Activated naive CD8-positive, alpha-beta T cell (primary cell): ENCODE measurements around the gene CSNK2A2.

Experiments used
- H3K27ac Mint-ChIP-seq: one replicate; pipeline ENCODE4 v1.8.0; 2021; ENCODE audit warnings: mixed read lengths
- H3K27me3 Mint-ChIP-seq: one replicate; pipeline ENCODE4 v1.8.0; 2021; ENCODE audit warnings: mixed read lengths
- H3K36me3 Mint-ChIP-seq: one replicate; pipeline ENCODE4 v1.8.0; 2021; ENCODE audit warnings: mixed read lengths
- H3K4me1 Mint-ChIP-seq: one replicate; pipeline ENCODE4 v1.8.0; 2021; ENCODE audit warnings: low read depth, mixed read lengths
- H3K4me3 Mint-ChIP-seq: one replicate; pipeline ENCODE4 v1.8.0; 2021; ENCODE audit warnings: mild to moderate bottlenecking, mixed read lengths
- H3K9me3 Mint-ChIP-seq: one replicate; pipeline ENCODE4 v1.8.0; 2021; ENCODE audit warnings: low read depth, mixed read lengths

CSNK2A2 gene

DNA sequence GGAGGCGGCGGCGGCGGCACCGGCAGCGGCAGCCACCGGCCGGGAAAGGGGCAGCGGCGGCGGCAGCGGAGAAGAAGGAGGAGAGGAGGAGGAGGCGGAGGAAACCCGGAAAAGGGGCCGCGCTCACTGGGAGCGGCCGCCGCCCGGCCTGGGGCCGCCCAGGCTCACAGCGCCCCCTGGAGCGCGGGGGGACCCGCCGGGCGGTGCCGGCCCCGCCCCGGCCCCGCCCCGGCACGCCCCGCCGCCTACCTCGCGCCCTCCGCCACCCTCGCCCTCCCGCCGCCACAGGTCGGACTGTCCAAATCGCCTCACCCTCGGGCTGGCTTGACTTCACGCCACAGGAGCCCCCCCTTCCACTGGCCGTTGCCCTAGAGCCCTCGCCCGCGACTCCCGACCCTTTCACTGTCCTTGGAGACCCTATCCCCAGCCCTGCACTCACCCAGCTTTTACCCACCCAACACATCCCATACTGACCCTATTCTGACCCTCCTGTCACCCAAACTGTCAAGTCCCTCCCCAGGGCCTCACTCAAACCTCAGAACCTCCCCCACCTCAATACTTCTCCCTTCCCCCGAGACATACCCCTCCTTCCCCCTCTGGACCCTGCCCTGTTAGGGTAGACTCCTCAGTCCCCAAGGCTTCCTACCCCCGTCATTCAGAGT, at the start of gene CSNK2A2:
TSS of gene CSNK2A2 (minus strand) at position 85 of the 662 bp plus-strand sequence. CDS start 370 bp downstream, outside the sequence.
- peaks cover 45% of the 10 kb centered on the region for H3K4me1 Mint-ChIP-seq
- peaks cover 9% of the 10 kb centered on the region for H3K36me3 Mint-ChIP-seq
- H3K4me3 Mint-ChIP-seq = peak within 1 kb of the TSS; percentile 94

DNA sequence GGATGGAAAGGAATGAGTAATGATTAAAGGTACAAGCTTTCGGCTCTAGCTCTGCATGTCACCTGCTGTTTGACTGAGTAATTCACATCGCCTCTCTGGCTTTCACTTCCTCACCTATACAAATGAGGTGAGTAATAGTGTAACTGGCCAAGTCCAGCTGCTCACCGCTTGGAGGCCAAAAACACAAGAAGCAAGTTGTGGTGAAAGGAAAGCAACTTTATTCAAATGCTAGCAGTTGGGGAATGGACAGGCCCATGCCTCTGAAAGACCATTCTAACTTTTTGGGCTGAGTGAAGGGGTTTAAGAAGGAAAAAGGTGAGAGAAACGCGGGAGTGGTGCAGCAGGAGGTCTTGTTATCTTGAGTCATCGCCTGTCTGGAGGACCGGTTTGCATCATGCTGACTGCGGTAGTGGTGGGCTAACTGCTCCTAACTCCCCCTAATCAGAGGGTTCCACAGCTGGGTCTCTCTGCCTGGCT, 45.7 kb upstream of the CSNK2A2 start:
- Mint-ChIP-seq H3K4me1 (no peaks in the 10 kb centered on the region), H3K27me3 (peaks cover 22% of the 10 kb centered on the region), H3K4me3 (no peak overlapping the region)

More for the DNA sequence above, at the start of gene CSNK2A2:
- Mint-ChIP-seq H3K27me3 (peaks cover 8% of the 10 kb centered on the region), H3K9me3 (no peaks in the 10 kb centered on the region), H3K27ac (peak within 1 kb of the TSS; percentile 88)

DNA sequence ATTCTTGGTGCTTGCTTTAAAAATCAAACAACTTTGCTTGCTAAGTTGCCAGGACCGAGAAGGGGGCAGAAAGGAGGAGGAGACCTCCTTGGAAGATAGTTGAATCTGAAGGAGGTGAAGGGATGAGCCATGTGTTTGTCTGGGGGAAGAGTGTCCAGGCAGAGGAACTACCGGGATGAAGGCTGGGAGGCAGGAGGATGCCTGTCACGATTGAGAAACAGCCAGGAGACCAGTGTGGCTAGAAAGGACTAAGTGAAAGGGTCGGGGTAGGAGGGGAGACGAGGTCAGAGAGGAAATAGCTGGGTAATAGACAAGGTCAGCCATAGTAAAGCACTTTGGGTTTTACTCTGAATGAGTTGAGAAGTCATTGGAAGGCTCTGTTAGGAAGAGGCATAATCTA, 38.9 kb upstream of the CSNK2A2 start:
- Mint-ChIP-seq H3K27ac (no peak overlapping the region), H3K27me3 (peaks cover 17% of the 10 kb centered on the region), H3K9me3 (no peaks in the 10 kb centered on the region), H3K4me3 (peak overlapping the region; percentile 89), H3K36me3 (no peaks in the 10 kb centered on the region), H3K4me1 (peaks cover 12% of the 10 kb centered on the region)

More for the DNA sequence above, 45.7 kb upstream of the CSNK2A2 start:
- H3K27ac Mint-ChIP-seq = no peak overlapping the region
- H3K36me3 Mint-ChIP-seq = no peaks in the 10 kb centered on the region
- H3K9me3 Mint-ChIP-seq = no peaks in the 10 kb centered on the region

- Mint-ChIP-seq H3K4me1 (peaks cover 12% of the 10 kb centered on the region), H3K27me3 (peaks cover 14% of the 10 kb centered on the region), H3K36me3 (no peaks in the 10 kb centered on the region), H3K27ac (no peak overlapping the region), H3K4me3 (peak overlapping the region; percentile 89), H3K9me3 (no peaks in the 10 kb centered on the region)
Measured at GRCh38 chr16:58236231-58236690, 38.4 kb upstream of the CSNK2A2 start.

DNA sequence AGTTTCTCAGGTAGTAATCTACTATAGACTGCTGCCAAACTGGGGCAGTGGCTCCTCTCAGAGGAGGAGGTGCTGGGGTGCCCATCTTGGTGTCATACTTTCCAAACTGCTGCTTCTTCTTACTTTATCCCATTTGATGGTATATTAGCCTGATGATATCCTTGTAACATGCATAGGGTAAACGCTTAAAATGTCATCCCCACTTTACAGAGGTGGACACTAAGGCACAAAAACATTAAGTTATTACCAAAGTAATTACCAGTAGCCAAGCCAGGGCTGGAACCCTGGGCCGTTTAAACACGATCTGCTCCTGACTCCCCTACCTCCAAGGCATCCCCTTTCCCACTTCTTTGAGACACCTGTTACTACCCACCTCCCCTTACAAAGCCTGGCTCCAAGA, 37.8 kb upstream of the CSNK2A2 start:
- Mint-ChIP-seq H3K4me1 (peaks cover 12% of the 10 kb centered on the region), H3K9me3 (no peaks in the 10 kb centered on the region), H3K27me3 (peaks cover 14% of the 10 kb centered on the region), H3K36me3 (no peaks in the 10 kb centered on the region), H3K4me3 (peak overlapping the region; percentile 89), H3K27ac (no peak overlapping the region)

- Mint-ChIP-seq H3K4me3 (no peak overlapping the region), H3K9me3 (no peaks in the 10 kb centered on the region), H3K27ac (no peak overlapping the region), H3K4me1 (peaks cover 12% of the 10 kb centered on the region), H3K36me3 (no peaks in the 10 kb centered on the region), H3K27me3 (peaks cover 11% of the 10 kb centered on the region)
Measured at GRCh38 chr16:58234831-58235595, 37.1 kb upstream of the CSNK2A2 start.

GRCh38 chr16:58230259-58230658, 32.4 kb upstream of the CSNK2A2 start:
- no peak overlapping the region for H3K4me3 Mint-ChIP-seq
- no peak overlapping the region for H3K27ac Mint-ChIP-seq
- H3K4me1 Mint-ChIP-seq = no peaks in the 10 kb centered on the region
- H3K27me3 Mint-ChIP-seq = no peaks in the 10 kb centered on the region
- H3K9me3 Mint-ChIP-seq = no peaks in the 10 kb centered on the region
- H3K36me3 Mint-ChIP-seq = no peaks in the 10 kb centered on the region

DNA sequence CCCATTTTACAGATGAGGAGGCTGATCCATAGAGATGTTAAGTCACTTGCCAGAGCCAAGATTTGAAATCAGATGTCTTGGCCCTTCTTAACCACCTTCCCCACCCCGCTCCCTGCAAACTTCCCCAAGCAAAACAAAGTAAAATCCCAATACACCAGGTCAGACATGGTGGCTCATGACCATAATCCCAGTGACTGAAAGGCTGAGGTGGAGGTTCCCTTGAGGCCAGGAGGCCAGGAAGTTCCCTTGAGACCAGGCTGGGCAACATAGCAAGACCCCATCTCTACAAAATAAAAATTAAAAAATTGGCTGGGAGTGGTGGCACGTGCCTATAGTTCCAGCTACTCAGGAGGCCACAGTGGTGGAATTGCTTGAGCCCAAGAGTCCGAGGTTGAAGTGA, 28.9 kb upstream of the CSNK2A2 start:
- no peak overlapping the region for H3K27ac Mint-ChIP-seq
- no peaks in the 10 kb centered on the region for H3K36me3 Mint-ChIP-seq
- no peaks in the 10 kb centered on the region for H3K9me3 Mint-ChIP-seq
- H3K4me3 Mint-ChIP-seq = no peak overlapping the region
- H3K4me1 Mint-ChIP-seq = no peaks in the 10 kb centered on the region
- H3K27me3 Mint-ChIP-seq = peaks cover 2% of the 10 kb centered on the region

DNA sequence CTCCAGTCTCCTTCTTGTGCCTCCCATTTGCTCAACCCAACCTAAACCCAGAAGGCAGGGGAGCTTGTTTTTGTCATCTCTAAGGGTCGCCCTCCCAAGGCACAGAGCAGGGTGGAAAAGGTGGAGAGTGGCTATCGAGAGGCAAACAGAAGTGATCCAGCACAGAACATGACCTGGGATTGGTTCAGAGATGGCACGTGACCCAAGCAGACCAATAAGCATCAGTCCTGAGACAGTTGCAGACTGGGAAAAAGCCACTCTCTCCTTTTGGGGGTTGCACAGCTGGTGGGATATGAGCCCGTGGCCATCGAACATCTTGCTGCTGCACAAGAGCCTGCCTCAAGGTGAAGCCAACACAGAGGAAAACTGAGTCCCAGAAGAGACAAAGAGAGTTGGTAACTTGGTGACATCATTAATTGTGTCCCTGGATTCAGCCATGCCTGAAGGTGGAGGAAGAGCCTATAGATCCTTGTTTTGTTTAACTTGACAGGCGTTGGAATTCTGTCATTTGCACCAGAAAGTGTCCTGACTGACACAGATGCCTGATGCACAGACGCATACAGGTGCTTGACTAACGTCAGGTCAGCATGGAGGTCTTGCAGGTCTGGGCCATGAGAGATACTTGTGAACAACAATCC, 28.2 kb upstream of the CSNK2A2 start:
- no peaks in the 10 kb centered on the region for H3K4me1 Mint-ChIP-seq
- peaks cover 2% of the 10 kb centered on the region for H3K27me3 Mint-ChIP-seq
- no peak overlapping the region for H3K4me3 Mint-ChIP-seq
- H3K36me3 Mint-ChIP-seq = no peaks in the 10 kb centered on the region
- H3K27ac Mint-ChIP-seq = no peak overlapping the region
- H3K9me3 Mint-ChIP-seq = no peaks in the 10 kb centered on the region

GRCh38 chr16:58222532-58223316, 24.8 kb upstream of the CSNK2A2 start:
- Mint-ChIP-seq H3K4me3 (no peak overlapping the region), H3K36me3 (peaks cover 3% of the 10 kb centered on the region), H3K27me3 (peaks cover 3% of the 10 kb centered on the region), H3K27ac (no peak overlapping the region), H3K9me3 (peaks cover 4% of the 10 kb centered on the region), H3K4me1 (no peaks in the 10 kb centered on the region)

DNA sequence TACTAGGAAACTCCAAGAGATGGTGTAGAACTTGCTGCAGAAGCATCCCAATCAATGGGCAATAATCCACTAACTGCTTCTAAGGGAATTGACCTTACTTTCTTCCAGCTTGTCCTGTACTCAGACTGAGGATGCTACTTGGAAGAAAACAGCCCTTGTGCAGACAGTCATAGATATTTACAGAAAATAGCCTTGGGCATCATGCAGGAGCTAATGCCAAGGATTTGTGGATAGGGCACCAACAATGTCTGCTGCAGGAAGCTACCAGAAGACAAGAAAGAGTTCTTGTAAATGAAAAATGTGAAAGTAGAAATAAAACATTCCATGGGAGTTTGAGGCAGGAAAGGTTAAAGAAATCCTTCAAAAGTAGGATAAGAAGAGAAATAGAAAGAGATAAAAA, 21.5 kb upstream of the CSNK2A2 start:
- H3K27ac Mint-ChIP-seq = no peak overlapping the region
- no peaks in the 10 kb centered on the region for H3K4me1 Mint-ChIP-seq
- peaks cover 6% of the 10 kb centered on the region for H3K36me3 Mint-ChIP-seq
- H3K27me3 Mint-ChIP-seq = peaks cover 10% of the 10 kb centered on the region
- no peak overlapping the region for H3K4me3 Mint-ChIP-seq
- peaks cover 4% of the 10 kb centered on the region for H3K9me3 Mint-ChIP-seq

- Mint-ChIP-seq H3K36me3 (peaks cover 6% of the 10 kb centered on the region), H3K27ac (no peak overlapping the region), H3K9me3 (peaks cover 4% of the 10 kb centered on the region), H3K4me1 (no peaks in the 10 kb centered on the region), H3K4me3 (no peak overlapping the region), H3K27me3 (peaks cover 11% of the 10 kb centered on the region)
Measured at GRCh38 chr16:58218786-58219185, 20.9 kb upstream of the CSNK2A2 start.

GRCh38 chr16:58217311-58217925, 19.5 kb upstream of the CSNK2A2 start:
- H3K4me3 Mint-ChIP-seq = no peak overlapping the region
- peaks cover 6% of the 10 kb centered on the region for H3K36me3 Mint-ChIP-seq
- peaks cover 4% of the 10 kb centered on the region for H3K9me3 Mint-ChIP-seq
- no peaks in the 10 kb centered on the region for H3K4me1 Mint-ChIP-seq
- H3K27me3 Mint-ChIP-seq = peaks cover 11% of the 10 kb centered on the region
- H3K27ac Mint-ChIP-seq = no peak overlapping the region
